Measurements from ENCODE around the gene TMC2.

Gene TMC2

DNA sequence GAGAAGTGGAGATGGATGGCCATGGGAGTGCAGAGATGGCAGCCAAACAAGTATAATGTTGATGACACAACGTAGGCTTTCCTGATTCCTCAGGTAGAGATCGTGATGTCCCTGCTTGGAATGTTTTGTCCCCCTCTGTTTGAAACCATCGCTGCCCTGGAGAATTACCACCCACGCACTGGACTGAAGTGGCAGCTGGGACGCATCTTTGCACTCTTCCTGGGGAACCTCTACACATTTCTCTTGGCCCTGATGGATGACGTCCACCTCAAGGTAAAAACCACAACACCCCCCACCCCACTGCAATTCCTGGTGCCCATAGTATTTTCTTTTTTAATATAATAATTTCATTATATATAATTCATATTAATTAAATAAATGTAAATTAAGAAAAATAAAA is 74.0 kb downstream of the TMC2 start:
- in situ Hi-C loops (cut with MboI; ENCODE audit: low sequenced_read_pairs, unreplicated experiment), result no loop called here
- TF ChIP-seq, protein P1, sequence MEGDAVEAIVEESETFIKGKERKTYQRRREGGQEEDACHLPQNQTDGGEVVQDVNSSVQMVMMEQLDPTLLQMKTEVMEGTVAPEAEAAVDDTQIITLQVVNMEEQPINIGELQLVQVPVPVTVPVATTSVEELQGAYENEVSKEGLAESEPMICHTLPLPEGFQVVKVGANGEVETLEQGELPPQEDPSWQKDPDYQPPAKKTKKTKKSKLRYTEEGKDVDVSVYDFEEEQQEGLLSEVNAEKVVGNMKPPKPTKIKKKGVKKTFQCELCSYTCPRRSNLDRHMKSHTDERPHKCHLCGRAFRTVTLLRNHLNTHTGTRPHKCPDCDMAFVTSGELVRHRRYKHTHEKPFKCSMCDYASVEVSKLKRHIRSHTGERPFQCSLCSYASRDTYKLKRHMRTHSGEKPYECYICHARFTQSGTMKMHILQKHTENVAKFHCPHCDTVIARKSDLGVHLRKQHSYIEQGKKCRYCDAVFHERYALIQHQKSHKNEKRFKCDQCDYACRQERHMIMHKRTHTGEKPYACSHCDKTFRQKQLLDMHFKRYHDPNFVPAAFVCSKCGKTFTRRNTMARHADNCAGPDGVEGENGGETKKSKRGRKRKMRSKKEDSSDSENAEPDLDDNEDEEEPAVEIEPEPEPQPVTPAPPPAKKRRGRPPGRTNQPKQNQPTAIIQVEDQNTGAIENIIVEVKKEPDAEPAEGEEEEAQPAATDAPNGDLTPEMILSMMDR (IDR thresholded peaks at IDR 0.05; ENCODE audit: borderline replicate concordance, control extremely low read depth, extremely low read depth, insufficient read depth, missing control alignments), result no peak
- DNase-seq (ENCODE audit: low spot score), result no peak

DNA sequence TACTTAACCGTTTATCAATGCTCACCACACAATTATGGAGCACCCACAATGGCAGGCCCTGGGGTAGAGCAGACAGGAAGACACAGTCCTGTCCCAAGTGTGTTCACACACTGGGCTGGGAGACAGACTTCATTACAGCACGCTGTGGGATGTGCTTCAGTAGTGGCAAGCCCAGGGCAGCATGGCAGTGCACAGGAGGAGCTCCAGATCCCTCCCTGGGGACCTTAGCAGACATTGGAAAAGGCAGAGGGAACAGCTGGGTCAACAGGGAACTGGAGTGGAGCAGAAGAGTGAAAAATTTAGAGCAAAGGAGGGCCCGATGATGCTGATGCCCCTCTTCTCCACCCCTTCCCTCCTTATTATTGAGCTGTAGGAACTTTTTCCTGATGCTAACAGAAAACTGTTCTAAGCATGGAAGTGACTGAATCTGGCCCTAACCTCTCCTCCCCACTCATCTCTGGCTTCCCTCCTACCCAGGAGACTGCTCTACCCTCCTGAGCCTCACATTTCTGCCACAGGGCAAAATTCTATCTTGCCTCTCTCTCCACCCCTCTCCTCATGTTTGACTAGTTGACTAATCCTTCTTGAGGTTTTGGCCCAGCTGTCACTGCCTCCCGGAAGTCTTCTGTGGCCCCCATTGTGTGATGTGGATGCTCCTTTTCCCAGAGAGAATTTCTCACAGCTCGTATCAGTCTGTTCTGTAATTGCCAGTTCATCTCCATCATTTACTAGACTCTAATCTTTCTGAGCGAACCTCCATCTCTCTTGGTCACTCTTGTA is 74.8 kb downstream of the TMC2 start:
- no peak for DNase-seq (ENCODE audit: low spot score)
- in situ Hi-C loops (cut with MboI; ENCODE audit: low sequenced_read_pairs, unreplicated experiment), result no loop called here
- TF ChIP-seq, protein P1 (IDR thresholded peaks at IDR 0.05; ENCODE audit: borderline replicate concordance, control extremely low read depth, extremely low read depth, insufficient read depth, missing control alignments), result no peak

DNA sequence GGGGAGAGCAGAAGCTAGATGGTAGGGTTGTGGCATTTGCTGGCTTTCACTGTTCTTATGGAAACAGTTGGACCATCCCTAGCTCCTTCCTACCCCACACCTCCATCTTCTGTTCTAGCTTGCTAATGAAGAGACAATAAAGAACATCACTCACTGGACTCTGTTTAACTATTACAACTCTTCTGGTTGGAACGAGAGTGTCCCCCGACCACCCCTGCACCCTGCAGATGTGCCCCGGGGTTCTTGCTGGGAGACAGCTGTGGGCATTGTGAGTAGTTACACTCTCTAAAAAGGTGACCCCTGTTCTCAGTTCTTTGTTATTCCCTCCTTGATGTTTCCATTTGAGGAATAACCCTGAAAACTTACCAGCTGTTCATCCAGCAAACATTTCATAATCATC is 75.7 kb downstream of the TMC2 start:
- TF ChIP-seq, protein P1 (IDR thresholded peaks at IDR 0.05; ENCODE audit: borderline replicate concordance, control extremely low read depth, extremely low read depth, insufficient read depth, missing control alignments), result no peak
- in situ Hi-C loops (cut with MboI; ENCODE audit: low sequenced_read_pairs, unreplicated experiment), result no loop called here
- DNase-seq (ENCODE audit: low spot score), result no peak

DNA sequence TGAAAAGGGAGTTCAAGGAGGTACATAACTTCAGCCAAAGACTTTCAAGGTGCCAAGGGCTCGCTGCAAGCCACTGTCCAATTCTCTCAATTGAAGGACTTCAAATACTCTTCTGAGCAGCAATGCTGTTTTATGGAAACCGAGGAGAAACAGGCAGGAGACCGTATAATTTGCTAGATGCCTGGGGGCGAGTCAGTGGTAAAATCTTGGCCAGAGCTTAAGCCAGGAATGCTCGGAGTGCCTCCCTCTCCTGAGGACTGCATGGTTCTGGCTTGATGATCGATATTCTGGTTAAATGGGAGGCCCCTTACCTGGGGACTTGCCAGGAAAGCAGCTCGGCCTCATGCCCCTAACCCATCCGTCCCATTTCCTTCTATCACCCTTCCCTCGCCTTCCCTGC is 80.3 kb downstream of the TMC2 start:
- TF ChIP-seq, protein P1 (IDR thresholded peaks at IDR 0.05; ENCODE audit: borderline replicate concordance, control extremely low read depth, extremely low read depth, insufficient read depth, missing control alignments), result no peak
- no peak for DNase-seq (ENCODE audit: low spot score)
- in situ Hi-C loops (cut with MboI; ENCODE audit: low sequenced_read_pairs, unreplicated experiment), result no loop called here

GRCh38 chr20:2617099-2617714 is 80.8 kb downstream of the TMC2 start:
- peak; percentile 29 for DNase-seq (ENCODE audit: low spot score)
- TF ChIP-seq, protein P1 (IDR thresholded peaks at IDR 0.05; ENCODE audit: borderline replicate concordance, control extremely low read depth, extremely low read depth, insufficient read depth, missing control alignments), result no peak
- in situ Hi-C loops (cut with MboI; ENCODE audit: low sequenced_read_pairs, unreplicated experiment), result no loop called here

GRCh38 chr20:2618815-2619214 is 82.4 kb downstream of the TMC2 start:
- in situ Hi-C loops (cut with MboI; ENCODE audit: low sequenced_read_pairs, unreplicated experiment), result no loop called here
- DNase-seq (ENCODE audit: low spot score), result no peak
- TF ChIP-seq, protein P1 (IDR thresholded peaks at IDR 0.05; ENCODE audit: borderline replicate concordance, control extremely low read depth, extremely low read depth, insufficient read depth, missing control alignments), result no peak

Measured in GM13976 (cell line).